ENCODE measurements around the gene ATP10B. TPM values are rescaled to one million over a fixed set of nuclear protein-coding genes. Genes with fewer than 3 reads are reported as not detected.

The ATP10B gene
- polyA plus RNA-seq, 1 of the 3 experiments (the other 2 are of a cell fraction): not detected

DNA sequence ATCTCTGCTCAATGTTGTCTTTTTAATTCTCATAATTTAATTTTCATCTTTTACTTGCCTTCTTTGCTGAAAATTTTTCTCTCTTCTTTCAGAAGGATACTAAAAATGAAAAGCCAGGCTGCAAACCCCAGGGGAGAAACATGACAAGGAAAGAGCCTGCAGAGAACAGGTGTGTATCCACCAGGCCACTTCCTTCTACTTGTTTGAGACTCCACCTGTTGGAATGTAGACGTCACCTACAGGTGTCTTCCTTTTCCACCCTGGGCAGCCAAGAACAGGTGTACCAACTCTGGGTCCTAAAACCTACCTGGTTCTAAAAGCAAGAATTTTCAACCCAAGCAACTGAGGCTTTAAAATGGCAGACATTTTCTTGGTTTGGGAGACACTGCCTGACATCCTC, 166.8 kb downstream of the ATP10B start:
- TF ChIP-seq SMC3 (IDR thresholded peaks at IDR 0.05; ENCODE audit: low read depth, low read length) (no peak), CHD2 (IDR thresholded peaks at IDR 0.05; ENCODE audit: low read length, partially characterized antibody) (no peak), ELF1 (IDR thresholded peaks at IDR 0.05) (no peak), RAD21 (IDR thresholded peaks at IDR 0.05; ENCODE audit: low read length) (no peak), RFX5 (IDR thresholded peaks at IDR 0.05; ENCODE audit: low read length) (no peak), TAF1 (IDR thresholded peaks at IDR 0.05; ENCODE audit: borderline replicate concordance, low read depth, low read length) (no peak), EZH2phosphoT487 (IDR thresholded peaks at IDR 0.05; ENCODE audit: borderline replicate concordance, low read depth) (no peak), GABPA (IDR thresholded peaks at IDR 0.05; ENCODE audit: low read depth) (no peak), TEAD4 (IDR thresholded peaks at IDR 0.05; ENCODE audit: borderline replicate concordance, insufficient read depth) (no peak), EP300 (IDR thresholded peaks at IDR 0.05; ENCODE audit: borderline replicate concordance in 1 of 2, low read depth in 1 of 2, low read length in 1 of 2) (no peak), MEF2A (IDR thresholded peaks at IDR 0.05; ENCODE audit: borderline replicate concordance, low read depth) (no peak)
- TF ChIP-seq, protein P1, sequence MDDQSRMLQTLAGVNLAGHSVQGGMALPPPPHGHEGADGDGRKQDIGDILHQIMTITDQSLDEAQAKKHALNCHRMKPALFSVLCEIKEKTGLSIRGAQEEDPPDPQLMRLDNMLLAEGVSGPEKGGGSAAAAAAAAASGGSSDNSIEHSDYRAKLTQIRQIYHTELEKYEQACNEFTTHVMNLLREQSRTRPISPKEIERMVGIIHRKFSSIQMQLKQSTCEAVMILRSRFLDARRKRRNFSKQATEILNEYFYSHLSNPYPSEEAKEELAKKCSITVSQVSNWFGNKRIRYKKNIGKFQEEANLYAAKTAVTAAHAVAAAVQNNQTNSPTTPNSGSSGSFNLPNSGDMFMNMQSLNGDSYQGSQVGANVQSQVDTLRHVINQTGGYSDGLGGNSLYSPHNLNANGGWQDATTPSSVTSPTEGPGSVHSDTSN (IDR thresholded peaks at IDR 0.05): no peak
- H3K4me2 ChIP-seq: no peak overlapping the region
- H3K27me3 ChIP-seq (ENCODE audit: insufficient read depth): no peaks in the 10 kb centered on the region; the same call in 1 of the 2 replicates
- no peaks in the 10 kb centered on the region for H3F3A ChIP-seq (replicated peaks; ENCODE audit: insufficient read depth)
- H3K79me2 ChIP-seq (ENCODE audit: insufficient read depth): no peaks in the 10 kb centered on the region
- ChIA-PET CTCF (no interaction called here), POLR2A (no interaction called here)
- DNase-seq: no peak
- H3K4me3 ChIP-seq (ENCODE audit: low read depth in 2 of 2, low read length in 1 of 2): no peak overlapping the region
- H3K9me3 ChIP-seq: no peaks in the 10 kb centered on the region
- H3K36me3 ChIP-seq (replicated peaks in 1 of 2; ENCODE audit: control insufficient read depth in 1 of 2, insufficient read depth in 2 of 2, low read length in 1 of 2): no peaks in the 10 kb centered on the region
- H3K4me1 ChIP-seq (ENCODE audit: control insufficient read depth in 1 of 2, insufficient read depth in 2 of 2, low read depth in 1 of 2, low read length in 1 of 2): no peaks in the 10 kb centered on the region
- no peaks in the 10 kb centered on the region for H3K9me2 ChIP-seq
- no peak overlapping the region for H2AFZ ChIP-seq (ENCODE audit: low read depth)
- WGBS (ENCODE audit: low lambda C conversion rate): 0% methylated on average over 1 of the region's 1 CpG
- H3K27ac ChIP-seq (ENCODE audit: low read depth in 2 of 2, low read length in 1 of 2): no peak overlapping the region
- no peak overlapping the region for H3K9ac ChIP-seq
- no peaks in the 10 kb centered on the region for H4K20me1 ChIP-seq (ENCODE audit: insufficient read depth)

DNA sequence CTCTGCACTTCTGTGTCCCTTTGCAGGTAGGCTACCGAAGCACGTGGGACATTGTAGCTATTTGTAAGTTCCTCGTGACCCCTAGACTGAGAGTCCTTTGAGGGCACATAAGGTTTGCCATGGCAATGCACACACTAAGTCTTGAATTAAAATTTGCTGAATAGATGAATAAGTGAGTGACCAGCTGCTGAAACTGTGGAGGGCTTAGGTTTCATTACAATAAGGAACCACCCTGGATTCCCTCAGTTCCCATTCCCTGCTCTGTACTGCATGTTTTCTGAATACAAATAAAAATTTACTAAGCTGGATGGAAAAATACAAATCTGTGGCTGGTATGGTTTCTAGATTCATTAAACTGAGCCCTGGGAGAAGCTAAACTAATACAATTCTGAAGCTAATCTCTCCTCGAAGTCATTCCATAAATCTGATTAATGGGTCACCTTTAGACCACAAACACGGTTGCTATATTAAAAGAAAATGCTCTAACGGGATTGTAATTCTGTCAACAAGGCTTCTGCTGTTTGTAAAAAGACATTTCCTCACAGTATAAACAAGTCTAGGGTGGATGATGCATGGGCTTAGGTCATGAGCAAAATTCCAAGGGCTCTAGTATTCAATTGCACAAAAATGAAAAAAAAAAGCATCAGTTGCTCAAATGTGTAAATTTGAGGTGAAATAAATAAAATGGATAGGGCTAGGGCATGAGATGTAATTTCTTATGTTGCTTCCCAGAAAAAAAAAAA, 172.3 kb downstream of the ATP10B start:
- POLR2A ChIA-PET: no interaction called here
- WGBS (ENCODE audit: low lambda C conversion rate): 15% methylated on average over 6 of the region's 6 CpGs
- no peak for DNase-seq

More for the DNA sequence above, 172.3 kb downstream of the ATP10B start:
- Histone ChIP-seq H3K9ac (no peak overlapping the region), H3K79me2 (ENCODE audit: insufficient read depth) (no peaks in the 10 kb centered on the region), H3K4me2 (no peak overlapping the region), H3K36me3 (replicated peaks in 1 of 2; ENCODE audit: control insufficient read depth in 1 of 2, insufficient read depth in 2 of 2, low read length in 1 of 2) (no peaks in the 10 kb centered on the region), H4K20me1 (ENCODE audit: insufficient read depth) (no peaks in the 10 kb centered on the region), H2AFZ (ENCODE audit: low read depth) (no peak overlapping the region), H3K9me3 (no peaks in the 10 kb centered on the region), H3K27ac (ENCODE audit: low read depth in 2 of 2, low read length in 1 of 2) (no peak overlapping the region), H3K9me2 (no peaks in the 10 kb centered on the region), H3F3A (replicated peaks; ENCODE audit: insufficient read depth) (no peaks in the 10 kb centered on the region), H3K4me3 (ENCODE audit: low read depth in 2 of 2, low read length in 1 of 2) (no peak overlapping the region), H3K4me1 (ENCODE audit: control insufficient read depth in 1 of 2, insufficient read depth in 2 of 2, low read depth in 1 of 2, low read length in 1 of 2) (no peaks in the 10 kb centered on the region), H3K27me3 (ENCODE audit: insufficient read depth) (no peaks in the 10 kb centered on the region; the same call in 1 of the 2 replicates)
- TF ChIP-seq SIN3A (IDR thresholded peaks at IDR 0.05; ENCODE audit: borderline replicate concordance, low read depth, low read length) (no peak), RFX5 (IDR thresholded peaks at IDR 0.05; ENCODE audit: low read length) (no peak), EZH2phosphoT487 (IDR thresholded peaks at IDR 0.05; ENCODE audit: borderline replicate concordance, low read depth) (no peak), YY1 (IDR thresholded peaks at IDR 0.05; ENCODE audit: low read depth) (no peak), TCF12 (IDR thresholded peaks at IDR 0.05) (no peak), SMC3 (IDR thresholded peaks at IDR 0.05; ENCODE audit: low read depth, low read length) (no peak), JUND (IDR thresholded peaks at IDR 0.05) (no peak), MEF2A (IDR thresholded peaks at IDR 0.05; ENCODE audit: borderline replicate concordance, low read depth) (no peak)
- TF ChIP-seq, protein P2, sequence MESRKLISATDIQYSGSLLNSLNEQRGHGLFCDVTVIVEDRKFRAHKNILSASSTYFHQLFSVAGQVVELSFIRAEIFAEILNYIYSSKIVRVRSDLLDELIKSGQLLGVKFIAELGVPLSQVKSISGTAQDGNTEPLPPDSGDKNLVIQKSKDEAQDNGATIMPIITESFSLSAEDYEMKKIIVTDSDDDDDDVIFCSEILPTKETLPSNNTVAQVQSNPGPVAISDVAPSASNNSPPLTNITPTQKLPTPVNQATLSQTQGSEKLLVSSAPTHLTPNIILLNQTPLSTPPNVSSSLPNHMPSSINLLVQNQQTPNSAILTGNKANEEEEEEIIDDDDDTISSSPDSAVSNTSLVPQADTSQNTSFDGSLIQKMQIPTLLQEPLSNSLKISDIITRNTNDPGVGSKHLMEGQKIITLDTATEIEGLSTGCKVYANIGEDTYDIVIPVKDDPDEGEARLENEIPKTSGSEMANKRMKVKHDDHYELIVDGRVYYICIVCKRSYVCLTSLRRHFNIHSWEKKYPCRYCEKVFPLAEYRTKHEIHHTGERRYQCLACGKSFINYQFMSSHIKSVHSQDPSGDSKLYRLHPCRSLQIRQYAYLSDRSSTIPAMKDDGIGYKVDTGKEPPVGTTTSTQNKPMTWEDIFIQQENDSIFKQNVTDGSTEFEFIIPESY (IDR thresholded peaks at IDR 0.05; ENCODE audit: borderline replicate concordance, low read depth): no peak
- TF ChIP-seq, protein P1 (IDR thresholded peaks at IDR 0.05): no peak
- CTCF ChIA-PET: no interaction called here

Measured in SK-N-SH (cell line).